Endothelial cell of umbilical vein (primary cell): ENCODE data around the gene PTGDS.

ENCODE experiments used
- EZH2 ChIP-seq: IDR thresholded peaks from 2 replicates; pipeline ENCODE4 v1.6.1; 2012; ENCODE audit warnings: borderline replicate concordance, low read depth, mild to moderate bottlenecking, moderate library complexity, low read length, inconsistent platforms; ENCODE audit not compliant: severe bottlenecking
- POLR2AphosphoS5 ChIP-seq: IDR thresholded peaks from 2 replicates; pipeline ENCODE4 v1.6.1; 2012; ENCODE audit warnings: low read depth, mild to moderate bottlenecking, control low read depth, low read length, moderate library complexity; ENCODE audit not compliant: insufficient read depth

DNA sequence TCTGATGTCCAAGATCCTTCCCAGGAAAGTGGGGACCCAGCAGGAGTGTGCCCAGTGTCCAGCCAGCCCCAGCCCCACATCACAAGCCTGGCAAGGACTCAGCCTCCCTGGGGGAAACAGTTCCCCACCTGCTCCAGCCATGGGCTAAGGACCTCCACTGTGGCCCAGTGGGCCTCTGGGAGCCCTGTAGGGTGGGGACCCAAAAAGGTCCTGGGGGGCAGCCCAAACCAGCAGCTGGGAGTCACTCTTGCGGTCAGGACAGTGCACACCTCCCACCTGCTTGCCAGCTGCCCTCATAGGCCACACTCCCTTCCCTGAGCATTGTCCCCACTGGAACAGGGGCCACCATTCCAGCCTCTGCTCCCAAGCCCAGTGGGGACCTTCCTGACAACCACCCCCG is 49.1 kb downstream of the PTGDS start:
- TF ChIP-seq EZH2 (no peak), POLR2AphosphoS5 (no peak)
